ACC112 (cell line): Measurements from ENCODE around the gene LZIC.
A peak's percentile ranks its signal among the peaks of the same experiment; 100 is the strongest.

Experiments
- H2AFZ ChIP-seq: fragments of 200-600 bp; sonication (generic); one replicate; pipeline ENCODE4 v1.6.0; 2017; ENCODE audit warnings: antibody characterized with exemption, low read length; ENCODE audit not compliant: unreplicated experiment
- H3K27ac ChIP-seq: fragments of 200-600 bp; sonication (generic); 2 replicates; pipeline ENCODE4 v1.5.1; 2014; ENCODE audit warnings: low read depth, mild to moderate bottlenecking, antibody characterized with exemption, low read length, moderate library complexity
- H3K27me3 ChIP-seq: fragments of 200-600 bp; sonication (generic); 2 replicates; pipeline ENCODE4 v1.6.1; 2014; ENCODE audit warnings: mild to moderate bottlenecking, antibody characterized with exemption, low read length, moderate library complexity, mixed read lengths; ENCODE audit not compliant: insufficient read depth
- H3K36me3 ChIP-seq: fragments of 200-600 bp; sonication (generic); 2 replicates; pipeline ENCODE4 v1.6.1; 2016; ENCODE audit warnings: mild to moderate bottlenecking, antibody characterized with exemption, low read length, moderate library complexity, mixed read lengths; ENCODE audit not compliant: insufficient read depth
- H3K4me1 ChIP-seq: fragments of 200-600 bp; sonication (generic); one replicate; pipeline ENCODE4 v1.6.1; 2016; ENCODE audit warnings: low read length, mixed read lengths; ENCODE audit not compliant: insufficient read depth, unreplicated experiment, control insufficient read depth
- H3K4me3 ChIP-seq: fragments of 200-600 bp; sonication (generic); 2 replicates; pipeline ENCODE4 v1.5.1; 2014; ENCODE audit warnings: mild to moderate bottlenecking, low read depth, low read length
- H3K79me2 ChIP-seq: fragments of 200-600 bp; sonication (generic); one replicate; pipeline ENCODE4 v1.6.0; 2016; ENCODE audit warnings: low read length; ENCODE audit not compliant: control insufficient read depth, unreplicated experiment, insufficient read depth

Gene LZIC

DNA sequence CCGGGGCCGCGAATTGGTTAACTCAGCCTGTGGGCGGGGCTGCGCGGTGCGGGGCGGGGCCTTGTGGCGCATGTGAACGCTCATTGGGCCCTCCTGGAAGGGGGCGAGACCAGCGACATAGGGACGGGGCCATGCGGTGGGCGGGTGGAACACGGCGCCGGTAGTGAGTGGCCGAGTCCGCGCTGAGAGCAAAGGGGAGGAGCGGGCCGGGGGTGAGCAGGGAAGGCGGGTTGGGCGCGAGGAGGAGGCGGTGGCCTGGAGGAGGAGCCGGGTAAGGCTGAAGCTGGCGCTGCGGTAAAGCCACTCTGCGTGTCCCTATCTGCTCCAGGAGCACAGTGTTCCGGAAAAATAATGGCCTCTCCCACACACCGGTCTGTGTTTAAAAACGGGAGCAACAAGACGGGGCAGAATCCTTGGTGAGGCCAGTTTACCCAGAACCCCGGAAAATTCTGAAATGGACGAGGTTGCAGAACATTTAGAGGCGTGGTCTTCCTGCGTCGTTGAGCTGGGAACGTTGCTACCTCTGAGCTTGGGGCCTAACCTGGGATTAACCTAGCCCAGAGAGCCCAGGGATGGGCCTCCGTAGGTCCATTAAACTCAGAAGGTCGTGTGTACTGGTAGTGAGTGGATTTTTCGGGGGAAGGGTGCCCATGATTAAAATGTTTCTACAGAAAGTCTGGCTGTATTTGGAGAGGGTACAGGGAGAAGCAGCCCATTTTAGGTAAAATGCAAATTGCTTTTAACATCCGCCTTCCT, 32.6 kb downstream of the LZIC start:
- H3K27ac ChIP-seq: peak overlapping the region; percentile 68
- no peaks in the 10 kb centered on the region for H3K79me2 ChIP-seq
- H3K27me3 ChIP-seq: no peaks in the 10 kb centered on the region
- H2AFZ ChIP-seq: peak overlapping the region; percentile 95
- H3K4me1 ChIP-seq: peaks cover 12% of the 10 kb centered on the region
- peak overlapping the region; percentile 88 for H3K4me3 ChIP-seq
- H3K36me3 ChIP-seq: no peaks in the 10 kb centered on the region

DNA sequence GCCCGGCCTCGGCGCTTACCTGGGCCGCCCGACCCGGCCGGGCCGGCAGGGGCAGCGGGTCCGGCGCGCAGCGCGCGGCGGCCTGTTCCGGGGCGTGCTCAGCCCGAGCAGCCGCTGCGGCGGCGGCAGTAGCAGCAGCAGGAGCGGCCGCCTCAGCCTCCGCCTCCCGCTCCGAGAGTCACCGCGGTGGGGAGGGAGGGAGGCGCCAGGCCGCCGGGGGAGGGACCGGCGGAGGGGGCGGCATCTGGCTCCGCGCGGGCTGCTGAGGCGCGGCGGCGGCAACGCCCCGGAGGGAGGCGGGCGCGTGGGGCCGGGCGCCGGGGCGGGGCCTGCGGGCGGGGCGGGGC, 33.1 kb downstream of the LZIC start, which contains the start of gene CTNNBIP1:
CTNNBIP1 (minus strand) TSS at position 194 of the 347 bp plus-strand sequence. CDS start 38,205 bp downstream, outside the sequence.
- Histone ChIP-seq H3K79me2 (no peaks in the 10 kb centered on the region), H3K36me3 (no peaks in the 10 kb centered on the region), H2AFZ (peak within 1 kb of the TSS; percentile 95), H3K27me3 (no peaks in the 10 kb centered on the region), H3K27ac (peak within 1 kb of the TSS; percentile 68), H3K4me1 (peaks cover 12% of the 10 kb centered on the region), H3K4me3 (peak within 1 kb of the TSS; percentile 98)

DNA sequence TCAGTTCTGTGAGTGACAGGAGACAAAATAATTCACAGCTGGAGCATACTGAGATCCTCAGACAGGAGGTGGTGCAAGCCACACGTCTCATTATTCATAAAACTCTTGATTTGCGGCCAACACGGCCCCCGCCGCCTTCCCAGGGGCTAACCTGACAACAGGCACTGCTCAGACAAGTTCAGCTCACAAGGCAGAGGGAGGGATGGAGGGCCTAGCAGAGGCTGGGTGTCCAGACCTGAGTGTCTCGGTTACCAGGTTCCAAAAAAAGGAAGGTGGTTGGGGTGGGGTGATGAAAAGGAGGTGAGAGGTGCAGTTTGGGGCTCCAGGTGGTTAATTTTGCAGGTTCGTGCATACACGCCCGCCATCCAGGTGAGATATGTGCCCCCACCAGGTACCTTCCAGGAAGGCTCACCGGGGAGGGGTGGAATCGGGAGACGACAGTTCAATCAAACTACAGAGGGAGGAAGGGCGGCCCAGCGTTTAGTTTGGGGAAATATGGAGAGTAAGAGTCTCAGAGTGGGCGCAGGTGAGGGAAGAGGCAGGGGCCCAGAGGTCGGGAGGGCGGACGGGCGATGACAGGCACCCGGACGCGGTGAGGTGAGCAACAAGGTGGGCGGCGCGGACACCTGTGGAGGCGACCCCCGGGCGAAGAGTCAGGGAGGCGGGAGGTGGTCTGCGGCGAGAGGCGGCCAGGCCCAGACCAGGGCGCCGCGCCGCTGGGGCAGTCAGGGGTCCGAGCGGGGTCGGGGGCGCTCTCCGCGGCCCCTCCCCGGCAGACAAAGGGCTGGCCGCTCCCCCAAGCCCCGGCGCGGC, 33.8 kb downstream of the LZIC start:
- no peak overlapping the region for H3K27ac ChIP-seq
- no peaks in the 10 kb centered on the region for H3K79me2 ChIP-seq
- H3K27me3 ChIP-seq: no peaks in the 10 kb centered on the region
- peaks cover 12% of the 10 kb centered on the region for H3K4me1 ChIP-seq
- peak overlapping the region; percentile 93 for H2AFZ ChIP-seq
- H3K4me3 ChIP-seq: peak overlapping the region; percentile 98
- H3K36me3 ChIP-seq: no peaks in the 10 kb centered on the region

DNA sequence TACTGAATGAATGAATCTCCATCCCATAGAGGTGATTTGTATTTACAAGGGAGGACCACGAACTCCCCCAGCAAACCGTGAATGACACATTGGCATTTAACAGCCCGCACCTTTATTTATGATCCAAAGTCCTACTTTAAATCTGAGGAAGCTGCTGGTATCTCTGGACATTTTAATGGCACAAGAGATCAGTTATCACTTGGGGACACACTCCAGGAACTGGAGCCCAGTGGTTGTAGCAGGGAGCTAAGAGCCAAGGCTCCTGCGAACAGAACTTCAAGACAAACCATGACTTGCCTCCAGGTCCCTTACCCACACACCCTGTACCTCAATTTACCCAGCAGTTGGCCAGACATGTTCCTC, 34.3 kb downstream of the LZIC start:
- Histone ChIP-seq H3K27me3 (no peaks in the 10 kb centered on the region), H3K4me3 (peak overlapping the region; percentile 98), H3K79me2 (no peaks in the 10 kb centered on the region), H3K4me1 (peaks cover 12% of the 10 kb centered on the region), H3K36me3 (no peaks in the 10 kb centered on the region), H2AFZ (no peak overlapping the region), H3K27ac (no peak overlapping the region)

- Histone ChIP-seq H3K4me3 (no peak overlapping the region), H3K27me3 (no peaks in the 10 kb centered on the region), H2AFZ (no peak overlapping the region), H3K27ac (no peak overlapping the region), H3K4me1 (peaks cover 12% of the 10 kb centered on the region), H3K79me2 (no peaks in the 10 kb centered on the region), H3K36me3 (no peaks in the 10 kb centered on the region)
Observed at GRCh38 chr1:9907441-9907840, 35.8 kb downstream of the LZIC start.

DNA sequence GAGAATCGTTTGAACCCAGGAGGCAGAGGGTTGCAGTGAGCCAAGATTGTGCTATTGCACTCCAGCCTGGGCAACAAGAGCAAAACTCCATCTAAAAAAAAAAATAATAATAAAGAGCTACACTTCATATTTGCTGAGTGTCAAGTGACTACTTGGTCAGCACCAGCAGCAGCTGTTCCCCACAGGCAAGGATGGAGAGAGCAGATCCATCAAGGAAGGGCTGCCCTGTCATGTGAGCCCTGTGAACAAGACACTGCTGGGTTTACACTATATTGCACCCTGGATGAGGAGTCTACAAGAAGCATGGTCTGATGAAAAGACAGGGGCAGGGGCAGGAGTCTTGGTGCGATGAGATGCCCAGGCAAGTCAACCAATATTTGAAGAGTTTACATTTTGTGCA, 36.7 kb downstream of the LZIC start:
- Histone ChIP-seq H3K27me3 (no peaks in the 10 kb centered on the region), H3K36me3 (no peaks in the 10 kb centered on the region), H3K79me2 (no peaks in the 10 kb centered on the region), H3K4me1 (peaks cover 12% of the 10 kb centered on the region), H2AFZ (no peak overlapping the region), H3K4me3 (no peak overlapping the region), H3K27ac (no peak overlapping the region)

GRCh38 chr1:9905010-9905409, 38.2 kb downstream of the LZIC start:
- Histone ChIP-seq H3K79me2 (no peaks in the 10 kb centered on the region), H3K27me3 (no peaks in the 10 kb centered on the region), H3K27ac (no peak overlapping the region)

DNA sequence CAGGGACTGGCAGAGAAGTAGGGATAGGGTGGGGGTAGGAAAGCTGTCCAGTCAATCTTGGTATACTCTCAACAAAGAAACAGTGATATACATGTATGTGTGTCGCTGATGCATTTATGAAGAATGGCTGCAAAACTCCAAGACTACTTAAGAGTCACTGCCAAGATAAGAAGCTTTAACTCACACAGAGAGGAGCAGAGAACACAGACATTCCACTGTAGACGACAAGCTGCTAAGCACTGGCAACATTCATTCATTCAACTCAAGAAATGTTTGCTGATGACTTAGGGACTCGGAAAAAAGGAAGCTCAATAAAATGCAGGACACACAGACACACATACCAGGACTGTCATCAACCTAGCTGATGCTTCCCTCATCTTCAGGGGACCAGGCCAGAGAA, 38.6 kb downstream of the LZIC start:
- Histone ChIP-seq H3K36me3 (no peaks in the 10 kb centered on the region), H3K79me2 (no peaks in the 10 kb centered on the region), H3K27me3 (no peaks in the 10 kb centered on the region), H3K4me1 (peaks cover 7% of the 10 kb centered on the region), H3K27ac (no peak overlapping the region), H3K4me3 (no peak overlapping the region), H2AFZ (no peak overlapping the region)

More at GRCh38 chr1:9905010-9905409, 38.2 kb downstream of the LZIC start:
- H3K4me3 ChIP-seq: no peak overlapping the region
- peaks cover 7% of the 10 kb centered on the region for H3K4me1 ChIP-seq
- no peak overlapping the region for H2AFZ ChIP-seq
- no peaks in the 10 kb centered on the region for H3K36me3 ChIP-seq

- Histone ChIP-seq H2AFZ (no peak overlapping the region), H3K4me1 (peaks cover under 1% of the 10 kb centered on the region), H3K27ac (no peak overlapping the region), H3K36me3 (no peaks in the 10 kb centered on the region), H3K79me2 (no peaks in the 10 kb centered on the region), H3K27me3 (no peaks in the 10 kb centered on the region), H3K4me3 (no peak overlapping the region)
Observed at GRCh38 chr1:9903801-9904527, 39.2 kb downstream of the LZIC start.

DNA sequence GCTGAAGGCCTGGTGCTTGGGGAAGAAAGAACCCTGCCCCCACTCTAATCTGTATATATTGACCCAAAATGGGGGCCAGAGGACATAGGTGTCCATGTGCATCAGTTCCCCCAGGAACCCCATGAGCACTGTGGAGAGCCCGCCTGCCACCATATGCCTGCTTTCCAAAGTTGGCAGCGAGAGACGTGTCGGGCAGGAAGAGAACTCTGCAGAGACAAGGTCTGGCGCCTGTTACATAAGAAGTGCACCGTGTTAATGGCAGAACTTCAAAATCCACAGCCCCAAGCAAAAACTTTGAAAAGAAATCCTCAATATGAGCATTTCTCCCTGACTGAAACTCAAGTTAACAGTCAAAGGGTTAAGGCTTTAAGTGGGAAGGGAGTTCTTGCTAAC, 41.1 kb downstream of the LZIC start:
- Histone ChIP-seq H3K36me3 (no peaks in the 10 kb centered on the region), H2AFZ (no peak overlapping the region), H3K27ac (no peak overlapping the region), H3K79me2 (no peaks in the 10 kb centered on the region), H3K27me3 (no peaks in the 10 kb centered on the region), H3K4me3 (no peak overlapping the region), H3K4me1 (no peaks in the 10 kb centered on the region)
